GM12892 (cell line): ENCODE data around the gene STX17.

Experiments
- POLR2A ChIP-seq: IDR thresholded peaks from 2 replicates; pipeline ENCODE4 v1.6.1; 2011; ENCODE audit warnings: low read depth, low read length, control low read depth
- POLR2AphosphoS5 ChIP-seq: IDR thresholded peaks from 2 replicates; pipeline ENCODE4 v1.6.1; 2011; ENCODE audit warnings: low read depth, low read length, control low read depth

- TF ChIP-seq POLR2A (no peak), POLR2AphosphoS5 (no peak)
Observed at GRCh38 chr9:99998266-99998665, 91.8 kb downstream of the STX17 start.
